DMS53 (cell line): ENCODE results near the gene CLRN2.

Experiments
- DNase-seq: peaks from one replicate; lab custom pipeline; 2025; lab: John Stamatoyannopoulos, UW

Gene CLRN2

GRCh38 chr4:17504081-17504480 is 10.9 kb upstream of the CLRN2 start:
- DNase-seq: no peak

- DNase-seq: no peak
Measured at GRCh38 chr4:17510582-17510981, 4.4 kb upstream of the CLRN2 start.

- peak; percentile 41 for DNase-seq
Measured at GRCh38 chr4:17511051-17511450, 3.9 kb upstream of the CLRN2 start.

- peak; percentile 84 for DNase-seq
Measured at GRCh38 chr4:17511509-17511949, 3.4 kb upstream of the CLRN2 start.

- peak; percentile 95 for DNase-seq
Measured at GRCh38 chr4:17511950-17512795, 2.8 kb upstream of the CLRN2 start, which contains the start of gene QDPR. Gene QDPR (minus strand): TSS chr4:17512090. CDS start chr4:17512054, 36 bp downstream.

GRCh38 chr4:17512973-17513665 is 1.8 kb upstream of the CLRN2 start:
- DNase-seq: peak; percentile 35

- no peak for DNase-seq
Measured at GRCh38 chr4:17515445-17516407, 761 bp downstream of the CLRN2 start.

- no peak for DNase-seq
Measured at GRCh38 chr4:17516980-17517379, 2.0 kb downstream of the CLRN2 start.

- no peak for DNase-seq
Measured at GRCh38 chr4:17517664-17518063, 2.7 kb downstream of the CLRN2 start.

GRCh38 chr4:17521595-17521994 is 6.6 kb downstream of the CLRN2 start:
- no peak for DNase-seq

GRCh38 chr4:17523662-17524061 is 8.7 kb downstream of the CLRN2 start:
- no peak for DNase-seq

- DNase-seq: no peak
Measured at GRCh38 chr4:17526695-17527477, 11.9 kb downstream of the CLRN2 start.

GRCh38 chr4:17528551-17529165 is 13.7 kb downstream of the CLRN2 start:
- no peak for DNase-seq

GRCh38 chr4:17531538-17532285 is 16.7 kb downstream of the CLRN2 start:
- DNase-seq: no peak

- DNase-seq: no peak
Measured at GRCh38 chr4:17534705-17535104, 19.7 kb downstream of the CLRN2 start.

- DNase-seq: no peak
Measured at GRCh38 chr4:17535242-17535641, 20.3 kb downstream of the CLRN2 start.

GRCh38 chr4:17535906-17536305 is 20.9 kb downstream of the CLRN2 start:
- peak; percentile 15 for DNase-seq

- DNase-seq: peak; percentile 31
Measured at GRCh38 chr4:17537060-17537459, 22.1 kb downstream of the CLRN2 start.

GRCh38 chr4:17544205-17544604 is 29.2 kb downstream of the CLRN2 start:
- peak; percentile 99 for DNase-seq

- DNase-seq: peak; percentile 85
Measured at GRCh38 chr4:17544831-17545234, 29.9 kb downstream of the CLRN2 start.
